GM12878 (cell line): ENCODE results near the gene PCP2.

Source experiments
- EZH2 ChIP-seq: IDR thresholded peaks from 2 replicates; pipeline ENCODE4 v1.6.1; 2012; ENCODE audit warnings: low read depth, mild to moderate bottlenecking, control low read depth, inconsistent platforms, low read length, borderline replicate concordance; ENCODE audit not compliant: control insufficient read depth
- POLR2A ChIP-seq: IDR thresholded peaks from 2 replicates; pipeline ENCODE4 v1.6.1; 2011; ENCODE audit warnings: low read depth, mild to moderate bottlenecking, low read length
- POLR2AphosphoS2 ChIP-seq: IDR thresholded peaks from 2 replicates; pipeline ENCODE4 v1.6.1; 2011; ENCODE audit warnings: low read depth, mild to moderate bottlenecking, low read length, improper control_type of control experiment, moderate library complexity
- ZNF24 ChIP-seq: fragments of 450-650 bp; IDR thresholded peaks from 2 replicates; pipeline ENCODE4 v1.6.1; 2017; ENCODE audit warnings: antibody characterized with exemption, mild to moderate bottlenecking
- TF ChIP-seq, protein P1 (sequence below), 3 experiments: IDR thresholded peaks in 2 of 3; conservative IDR thresholded peaks in 1 of 3; 2 replicates each; pipeline ENCODE4 v1.5.1; 2011; ENCODE audit warnings: low read depth in 3 of 3, low read length in 3 of 3, mild to moderate bottlenecking in 3 of 3, control low read depth in 2 of 3, moderate library complexity in 2 of 3, inconsistent platforms in 1 of 3, mixed read lengths in 1 of 3; ENCODE audit not compliant: control insufficient read depth in 2 of 3, insufficient read depth in 1 of 3; ENCODE audit errors: extremely low read depth in 1 of 3

GRCh38 chr19:7595466-7596133 lies 37.9 kb downstream of the PCP2 start, which contains the start of gene CAMSAP3:
- TF ChIP-seq ZNF24 (no peak), POLR2A (no peak), POLR2AphosphoS2 (no peak), EZH2 (no peak)
- TF ChIP-seq, protein P1, sequence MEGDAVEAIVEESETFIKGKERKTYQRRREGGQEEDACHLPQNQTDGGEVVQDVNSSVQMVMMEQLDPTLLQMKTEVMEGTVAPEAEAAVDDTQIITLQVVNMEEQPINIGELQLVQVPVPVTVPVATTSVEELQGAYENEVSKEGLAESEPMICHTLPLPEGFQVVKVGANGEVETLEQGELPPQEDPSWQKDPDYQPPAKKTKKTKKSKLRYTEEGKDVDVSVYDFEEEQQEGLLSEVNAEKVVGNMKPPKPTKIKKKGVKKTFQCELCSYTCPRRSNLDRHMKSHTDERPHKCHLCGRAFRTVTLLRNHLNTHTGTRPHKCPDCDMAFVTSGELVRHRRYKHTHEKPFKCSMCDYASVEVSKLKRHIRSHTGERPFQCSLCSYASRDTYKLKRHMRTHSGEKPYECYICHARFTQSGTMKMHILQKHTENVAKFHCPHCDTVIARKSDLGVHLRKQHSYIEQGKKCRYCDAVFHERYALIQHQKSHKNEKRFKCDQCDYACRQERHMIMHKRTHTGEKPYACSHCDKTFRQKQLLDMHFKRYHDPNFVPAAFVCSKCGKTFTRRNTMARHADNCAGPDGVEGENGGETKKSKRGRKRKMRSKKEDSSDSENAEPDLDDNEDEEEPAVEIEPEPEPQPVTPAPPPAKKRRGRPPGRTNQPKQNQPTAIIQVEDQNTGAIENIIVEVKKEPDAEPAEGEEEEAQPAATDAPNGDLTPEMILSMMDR (IDR thresholded peaks at IDR 0.05 in 2 of 3, conservative IDR thresholded peaks at IDR 0.05 in 1 of 3; ENCODE audit: control insufficient read depth in 2 of 3, extremely low read depth in 1 of 3, insufficient read depth in 1 of 3, low read depth in 3 of 3, low read length in 3 of 3): no peak
